Measurements from ENCODE around the gene IGF2R. TPM values are rescaled to one million over a fixed set of nuclear protein-coding genes. Genes with fewer than 3 reads are reported as not detected.
"Not testable (repeated sequence)": the region's sequence is repeated elsewhere in the genome, so short reads cannot be mapped to it uniquely, and the experiment has no call there.

Gene IGF2R
- total RNA-seq, 1 experiment from 2014 or later = 160 TPM

GRCh38 chr6:160108077-160108476 lies 139.2 kb downstream of the IGF2R start:
- H3K27me3 Mint-ChIP-seq (ENCODE audit: insufficient read depth, unreplicated experiment) = no peaks in the 10 kb centered on the region
- intact Hi-C loops (cut with micrococcal nuclease) = no loop called here
- TF ChIP-seq CTCF (IDR thresholded peaks at IDR 0.05; ENCODE audit: unreplicated experiment) = no peak
- no peak for DNase-seq (ENCODE audit: unreplicated experiment)
- H3K4me3 Mint-ChIP-seq (ENCODE audit: unreplicated experiment) = no peak overlapping the region
- H3K4me1 Mint-ChIP-seq (ENCODE audit: insufficient read depth, unreplicated experiment) = no peaks in the 10 kb centered on the region
- BruUV-seq (replicated peaks) = no TSS peak
- H3K27ac Mint-ChIP-seq (ENCODE audit: low read depth, unreplicated experiment) = no peak overlapping the region
- peaks cover 49% of the 10 kb centered on the region for H3K36me3 Mint-ChIP-seq (ENCODE audit: insufficient read depth, unreplicated experiment)
- POLR2A ChIA-PET = no interaction called here
- CTCF ChIA-PET = interaction anchor here (0.6 kb wide), 1 partner anchor 167 kb away, joined by 3 read pairs; no protein-coding TSS in a partner anchor
- H3K9me3 Mint-ChIP-seq (ENCODE audit: unreplicated experiment) = no peaks in the 10 kb centered on the region

GRCh38 chr6:160110586-160111123 lies 141.8 kb downstream of the IGF2R start:
- ChIA-PET CTCF (interaction anchor here (0.6 to 1.4 kb wide), 3 partner anchors 22 to 1028 kb away, joined by 3 to 7 read pairs (median 3); no protein-coding TSS in a partner anchor), POLR2A (no interaction called here)
- DNase-seq (ENCODE audit: unreplicated experiment) = no peak
- Mint-ChIP-seq H3K36me3 (ENCODE audit: insufficient read depth, unreplicated experiment) (peaks cover 23% of the 10 kb centered on the region), H3K4me3 (ENCODE audit: unreplicated experiment) (no peak overlapping the region), H3K27ac (ENCODE audit: low read depth, unreplicated experiment) (no peak overlapping the region), H3K27me3 (ENCODE audit: insufficient read depth, unreplicated experiment) (no peaks in the 10 kb centered on the region), H3K4me1 (ENCODE audit: insufficient read depth, unreplicated experiment) (no peaks in the 10 kb centered on the region), H3K9me3 (ENCODE audit: unreplicated experiment) (no peaks in the 10 kb centered on the region)
- intact Hi-C loops (cut with micrococcal nuclease) = no loop called here
- no TSS peak for BruUV-seq (replicated peaks)
- no peak for TF ChIP-seq CTCF (IDR thresholded peaks at IDR 0.05; ENCODE audit: unreplicated experiment)

- H3K4me3 Mint-ChIP-seq (ENCODE audit: unreplicated experiment) = no peak overlapping the region
- no peaks in the 10 kb centered on the region for H3K27me3 Mint-ChIP-seq (ENCODE audit: insufficient read depth, unreplicated experiment)
- no peak overlapping the region for H3K27ac Mint-ChIP-seq (ENCODE audit: low read depth, unreplicated experiment)
- no peak for TF ChIP-seq CTCF (IDR thresholded peaks at IDR 0.05; ENCODE audit: unreplicated experiment)
- no TSS peak for BruUV-seq (replicated peaks)
- intact Hi-C loops (cut with micrococcal nuclease) = no loop called here
- H3K36me3 Mint-ChIP-seq (ENCODE audit: insufficient read depth, unreplicated experiment) = peaks cover 11% of the 10 kb centered on the region
- ChIA-PET POLR2A (interaction anchor here (0.7 to 0.9 kb wide), 3 partner anchors 9 to 431 kb away, joined by 3 read pairs; no protein-coding TSS in a partner anchor), CTCF (interaction anchor here (0.6 to 1.4 kb wide), 4 partner anchors 9 to 201 kb away, joined by 3 to 7 read pairs (median 4); no protein-coding TSS in a partner anchor)
- no peak for DNase-seq (ENCODE audit: unreplicated experiment)
- H3K4me1 Mint-ChIP-seq (ENCODE audit: insufficient read depth, unreplicated experiment) = no peaks in the 10 kb centered on the region
- no peaks in the 10 kb centered on the region for H3K9me3 Mint-ChIP-seq (ENCODE audit: unreplicated experiment)
Observed at GRCh38 chr6:160111806-160112205, 142.9 kb downstream of the IGF2R start.

GRCh38 chr6:160112628-160113299 lies 143.9 kb downstream of the IGF2R start:
- Mint-ChIP-seq H3K4me3 (ENCODE audit: unreplicated experiment) (no peak overlapping the region), H3K27ac (ENCODE audit: low read depth, unreplicated experiment) (no peak overlapping the region), H3K4me1 (ENCODE audit: insufficient read depth, unreplicated experiment) (no peaks in the 10 kb centered on the region), H3K27me3 (ENCODE audit: insufficient read depth, unreplicated experiment) (no peaks in the 10 kb centered on the region), H3K9me3 (ENCODE audit: unreplicated experiment) (peaks cover 4% of the 10 kb centered on the region), H3K36me3 (ENCODE audit: insufficient read depth, unreplicated experiment) (peaks cover 11% of the 10 kb centered on the region)
- TF ChIP-seq CTCF (IDR thresholded peaks at IDR 0.05; ENCODE audit: unreplicated experiment) = no peak
- BruUV-seq (replicated peaks) = no TSS peak
- POLR2A ChIA-PET = interaction anchor here (0.7 kb wide), 1 partner anchor 430 kb away, joined by 3 read pairs; no protein-coding TSS in a partner anchor
- intact Hi-C loops (cut with micrococcal nuclease) = no loop called here
- DNase-seq (ENCODE audit: unreplicated experiment) = no peak
- CTCF ChIA-PET = interaction anchor here (0.6 to 1.2 kb wide), 3 partner anchors 10 to 421 kb away, joined by 3 to 4 read pairs (median 3); no protein-coding TSS in a partner anchor

- H3K27ac Mint-ChIP-seq (ENCODE audit: low read depth, unreplicated experiment); BruUV-seq (replicated peaks); intact Hi-C loops (cut with micrococcal nuclease); H3K4me3 Mint-ChIP-seq (ENCODE audit: unreplicated experiment); H3K9me3 Mint-ChIP-seq (ENCODE audit: unreplicated experiment); H3K36me3 Mint-ChIP-seq (ENCODE audit: insufficient read depth, unreplicated experiment); CTCF ChIA-PET; H3K4me1 Mint-ChIP-seq (ENCODE audit: insufficient read depth, unreplicated experiment); POLR2A ChIA-PET; DNase-seq (ENCODE audit: unreplicated experiment); H3K27me3 Mint-ChIP-seq (ENCODE audit: insufficient read depth, unreplicated experiment): not testable (repeated sequence)
Observed at GRCh38 chr6:160114536-160114935, 145.7 kb downstream of the IGF2R start.
